SU-DHL-6 (cell line): ENCODE data around the gene KASH5.
"Not testable (repeated sequence)": the region's sequence is repeated elsewhere in the genome, so short reads cannot be mapped to it uniquely, and the experiment has no call there.

ENCODE experiments used
- CTCF ChIP-seq: fragments of 200-600 bp; sonication (generic); IDR thresholded peaks from one replicate; pipeline ENCODE4 v1.5.1; 2017; ENCODE audit warnings: antibody characterized with exemption, mild to moderate bottlenecking, low read length, moderate library complexity; ENCODE audit not compliant: insufficient read depth, poor library complexity, severe bottlenecking
- EZH2phosphoT487 ChIP-seq: fragments of 200-600 bp; sonication (generic), shearing (Covaris generic); conservative IDR thresholded peaks from 2 replicates; pipeline ENCODE4 v1.6.1; 2018; ENCODE audit warnings: mild to moderate bottlenecking, antibody characterized with exemption, low read length, moderate library complexity, mixed read lengths

- TF ChIP-seq CTCF, EZH2phosphoT487: not testable (repeated sequence)
Measured at GRCh38 chr19:49461130-49461529, 73.1 kb downstream of the KASH5 start.
